Left lung (tissue), 10 donors: Measurements from ENCODE around the gene UBE2E2. TPM values are rescaled to one million over a fixed set of nuclear protein-coding genes. Genes with fewer than 3 reads are reported as not detected.
A peak's percentile ranks its signal among the peaks of the same experiment; 100 is the strongest.

Source experiments
- ATAC-seq: fragments of 200-7000 bp; cut with Tn5 transposase; one replicate; pipeline ENCODE4 v1.9.1; 2020; ENCODE audit warnings: moderate library complexity
- DNase-seq, 4 donors: peaks; one replicate each; pipeline ENCODE4 v3.0.0-alpha.2; 2013 to 2020
- H3K27ac ChIP-seq, 2 donors: fragments of 200-600 bp; sonication (generic) in 1 of 2; one replicate each; pipeline versions ENCODE4 v1.5.0 to v1.8.0; 2020 to 2021
- H3K27me3 ChIP-seq, 2 donors: fragments of 200-600 bp; sonication (generic) in 1 of 2; one replicate each; pipeline versions ENCODE4 v1.5.0 to v1.8.0; 2020 to 2021
- H3K36me3 ChIP-seq, 2 donors: fragments of 200-600 bp; sonication (generic) in 1 of 2; one replicate each; pipeline versions ENCODE4 v1.5.0 to v1.8.0; 2020 to 2021
- H3K4me1 ChIP-seq, 2 donors: fragments of 200-600 bp; one replicate each; pipeline ENCODE4 v1.8.0; 2021
- H3K4me3 ChIP-seq, 2 donors: fragments of 200-600 bp; sonication (generic) in 1 of 2; one replicate each; pipeline versions ENCODE4 v1.5.0 to v1.8.0; 2020 to 2021; ENCODE audit warnings: mild to moderate bottlenecking in 1 of 2
- H3K9me3 ChIP-seq, 2 donors: fragments of 200-600 bp; sonication (generic) in 1 of 2; one replicate each; pipeline versions ENCODE4 v1.5.0 to v1.8.0; 2020 to 2021
- intact Hi-C, 2 donors: fragments of 100-400 bp; cut with DNase I; formaldehyde crosslinking; loops; one replicate each; pipeline versions ENCODE4 v1.11.2 to v1.14.2; 2022
- polyA plus RNA-seq, 6 donors: library from polyadenylated mRNA; unstranded; fragments of 120-200 nt; gene quantifications; one replicate each; pipeline ENCODE4 v1.2.1, GENCODE V29; 2013; ENCODE audit not compliant: insufficient read length in 6 of 6
- total RNA-seq, 2 donors: library from RNA; stranded (reverse); fragmentation: NEBNext Ultra II Directional; extraction: Animal tissue kit (Norgen Biotek cat#: 25700); gene quantifications; one replicate each; pipeline ENCODE4 v1.2.1, GENCODE V29; 2021
- TF ChIP-seq, protein P1 (sequence below), 2 donors: fragments of 200-600 bp; sonication (generic) in 1 of 2; IDR thresholded peaks; one replicate each; pipeline versions ENCODE4 v1.5.0 to v1.8.0; 2021; ENCODE audit warnings: antibody characterized with exemption in 2 of 2
- donor health status: DM: no; HTN: yes; CAD: no.
- donor health status: DM: no; HTN: no; CAD: no.

Gene UBE2E2
- total and polyA plus RNA-seq, 8 donors = 42.3 to 55.6 (median 47.5) TPM

DNA sequence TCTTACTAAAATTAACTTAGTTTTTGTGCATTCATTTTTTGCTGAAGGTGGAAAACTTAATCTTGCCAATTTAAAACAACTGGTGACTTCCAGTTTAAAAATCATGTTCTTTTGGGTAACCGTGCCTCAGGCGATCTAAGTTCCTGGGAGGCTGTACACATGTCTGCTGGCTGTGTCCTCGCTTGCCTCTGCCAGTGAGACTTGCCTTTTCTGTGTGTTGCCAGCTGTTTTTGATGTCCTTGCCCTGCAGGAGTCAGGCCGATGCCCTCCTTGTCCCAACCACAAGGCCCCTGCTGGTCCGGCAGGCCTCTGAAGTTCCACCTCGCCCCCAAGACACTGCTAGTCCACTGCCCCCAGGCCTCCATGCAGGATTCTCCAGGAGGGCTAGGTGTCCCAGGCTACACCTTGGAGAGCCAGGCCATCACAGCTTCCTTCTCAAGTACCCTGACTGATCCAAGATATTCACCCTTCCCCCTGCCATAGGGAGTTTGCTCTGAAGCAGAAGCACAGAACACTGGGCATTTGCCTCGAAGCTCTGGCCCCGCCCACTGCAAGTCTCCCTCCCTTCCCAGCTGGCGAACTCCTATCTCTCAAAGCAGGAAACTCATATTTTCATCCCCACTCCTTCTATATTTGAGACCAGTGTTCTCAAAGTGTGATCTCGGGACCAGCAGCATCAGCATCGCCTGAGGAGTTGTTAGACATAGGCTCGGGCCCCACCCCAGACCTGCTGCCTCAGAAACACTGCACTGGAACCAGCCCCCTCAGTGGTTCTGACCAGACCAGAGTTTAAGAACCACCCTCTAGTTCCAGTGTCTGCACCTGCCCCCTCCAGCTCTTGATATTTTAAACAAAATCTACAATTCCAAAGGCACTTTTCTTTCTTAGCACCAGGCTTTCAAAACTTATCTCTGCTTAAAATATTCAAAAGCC is 416.8 kb downstream of the UBE2E2 start:
- TF ChIP-seq, protein P1, sequence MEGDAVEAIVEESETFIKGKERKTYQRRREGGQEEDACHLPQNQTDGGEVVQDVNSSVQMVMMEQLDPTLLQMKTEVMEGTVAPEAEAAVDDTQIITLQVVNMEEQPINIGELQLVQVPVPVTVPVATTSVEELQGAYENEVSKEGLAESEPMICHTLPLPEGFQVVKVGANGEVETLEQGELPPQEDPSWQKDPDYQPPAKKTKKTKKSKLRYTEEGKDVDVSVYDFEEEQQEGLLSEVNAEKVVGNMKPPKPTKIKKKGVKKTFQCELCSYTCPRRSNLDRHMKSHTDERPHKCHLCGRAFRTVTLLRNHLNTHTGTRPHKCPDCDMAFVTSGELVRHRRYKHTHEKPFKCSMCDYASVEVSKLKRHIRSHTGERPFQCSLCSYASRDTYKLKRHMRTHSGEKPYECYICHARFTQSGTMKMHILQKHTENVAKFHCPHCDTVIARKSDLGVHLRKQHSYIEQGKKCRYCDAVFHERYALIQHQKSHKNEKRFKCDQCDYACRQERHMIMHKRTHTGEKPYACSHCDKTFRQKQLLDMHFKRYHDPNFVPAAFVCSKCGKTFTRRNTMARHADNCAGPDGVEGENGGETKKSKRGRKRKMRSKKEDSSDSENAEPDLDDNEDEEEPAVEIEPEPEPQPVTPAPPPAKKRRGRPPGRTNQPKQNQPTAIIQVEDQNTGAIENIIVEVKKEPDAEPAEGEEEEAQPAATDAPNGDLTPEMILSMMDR (IDR thresholded peaks at IDR 0.05) = no peak
- H3K27ac ChIP-seq = no peak overlapping the region
- DNase-seq (peak in 1 of 4 donors; percentile 8), ATAC-seq (no peak)
- H3K9me3 ChIP-seq = peaks cover 0 to 25% of the 10 kb centered on the region in 2 donors
- intact Hi-C loops = no loop called here
- H3K36me3 ChIP-seq = no peaks in the 10 kb centered on the region
- H3K4me3 ChIP-seq = no peak overlapping the region
- no peaks in the 10 kb centered on the region for H3K27me3 ChIP-seq
- H3K4me1 ChIP-seq = no peaks in the 10 kb centered on the region

DNA sequence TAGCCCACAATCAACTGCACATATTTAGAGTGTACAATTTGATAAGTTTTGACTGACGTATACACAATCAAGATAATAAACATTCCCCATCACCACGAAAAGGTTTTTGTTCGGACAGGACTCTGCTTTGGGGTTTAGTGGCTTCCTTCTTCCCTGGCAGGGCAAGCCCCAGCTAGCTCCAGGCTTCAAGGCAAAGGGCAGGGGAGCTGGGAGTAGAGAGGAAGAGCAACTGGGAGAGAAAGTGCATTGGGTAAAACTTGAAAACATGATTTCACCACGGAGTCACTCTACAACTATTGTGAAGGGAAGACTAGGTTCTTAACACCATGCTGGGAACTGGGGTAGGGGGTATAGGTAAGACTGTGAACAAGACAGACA is 417.5 kb downstream of the UBE2E2 start:
- no peak for DNase-seq
- ATAC-seq = no peak
- Histone ChIP-seq H3K27me3 (no peaks in the 10 kb centered on the region), H3K36me3 (no peaks in the 10 kb centered on the region), H3K4me3 (no peak overlapping the region), H3K27ac (no peak overlapping the region), H3K9me3 (peaks cover 0 to 30% of the 10 kb centered on the region in 2 donors), H3K4me1 (no peaks in the 10 kb centered on the region)
- TF ChIP-seq, protein P1 (IDR thresholded peaks at IDR 0.05) = no peak
- intact Hi-C loops = no loop called here

DNA sequence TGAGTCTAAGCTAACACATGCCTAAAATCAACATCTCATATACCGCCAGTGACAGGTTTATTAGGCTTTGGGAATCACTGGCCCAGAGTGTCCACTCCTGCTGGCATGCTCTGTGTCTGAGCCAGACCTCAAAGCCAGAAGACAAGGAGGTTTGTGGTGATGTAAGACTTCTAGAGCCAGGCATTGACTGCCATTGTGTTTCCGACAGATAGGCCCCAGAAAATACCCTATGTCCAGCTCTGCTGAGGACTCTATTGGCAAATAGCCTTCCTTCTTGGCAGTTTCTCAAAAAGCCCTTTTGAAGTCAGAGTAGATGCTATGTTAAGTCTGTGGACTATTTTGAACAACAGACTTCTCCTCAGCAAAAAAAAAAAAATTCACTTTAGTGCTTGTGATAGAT is 420.7 kb downstream of the UBE2E2 start:
- Histone ChIP-seq H3K36me3 (no peaks in the 10 kb centered on the region), H3K4me3 (no peak overlapping the region), H3K27ac (no peak overlapping the region), H3K9me3 (peaks cover 0 to 27% of the 10 kb centered on the region in 2 donors), H3K4me1 (no peaks in the 10 kb centered on the region), H3K27me3 (no peaks in the 10 kb centered on the region)
- intact Hi-C loops = no loop called here
- DNase-seq = no peak
- TF ChIP-seq, protein P1 (IDR thresholded peaks at IDR 0.05) = no peak
- peak; percentile 35 for ATAC-seq

DNA sequence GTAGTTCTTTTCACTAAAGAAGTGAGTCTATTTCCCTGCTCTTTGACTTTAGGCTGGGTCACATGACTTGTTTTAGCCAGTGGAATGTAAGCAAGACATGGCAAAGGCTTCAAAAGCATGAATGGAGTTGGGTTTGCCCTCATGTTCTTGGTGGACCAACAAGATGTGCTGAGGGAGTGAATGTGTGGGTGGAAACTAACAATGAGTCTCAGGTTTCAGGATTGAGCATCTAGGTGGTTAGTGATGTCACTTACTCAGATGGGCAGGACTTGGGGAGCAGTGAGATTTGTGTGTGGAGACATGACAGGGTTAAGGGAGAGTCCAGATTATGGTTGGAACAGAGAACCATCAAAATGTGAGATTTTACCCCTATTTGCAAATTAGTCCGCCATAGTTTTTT is 421.2 kb downstream of the UBE2E2 start:
- TF ChIP-seq, protein P1 (IDR thresholded peaks at IDR 0.05) = no peak
- Histone ChIP-seq H3K4me3 (no peak overlapping the region), H3K27me3 (no peaks in the 10 kb centered on the region), H3K27ac (no peak overlapping the region), H3K36me3 (no peaks in the 10 kb centered on the region), H3K4me1 (no peaks in the 10 kb centered on the region), H3K9me3 (peaks cover 0 to 27% of the 10 kb centered on the region in 2 donors)
- no peak for ATAC-seq
- no peak for DNase-seq
- intact Hi-C loops = no loop called here

DNA sequence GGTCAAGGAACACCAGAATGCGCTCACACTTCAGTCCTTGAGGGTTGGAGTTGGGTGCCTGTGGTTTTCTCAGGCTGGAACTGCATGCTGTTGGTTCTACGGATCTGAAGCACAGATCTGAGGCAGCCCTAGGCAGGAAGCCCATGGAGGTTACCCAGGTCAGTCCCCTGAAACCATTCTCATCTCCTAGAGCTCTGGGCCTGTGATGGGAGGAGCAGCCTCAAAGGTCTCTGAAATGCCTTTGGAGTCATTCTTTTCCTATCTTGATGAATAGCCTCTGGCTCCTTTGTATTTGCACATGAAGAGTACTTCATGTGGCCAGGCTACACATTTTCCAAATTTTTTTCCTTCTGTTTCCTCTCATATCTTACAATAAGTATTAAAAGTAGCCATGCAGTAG is 423.3 kb downstream of the UBE2E2 start:
- ATAC-seq (peak; percentile 37), DNase-seq (no peak)
- Histone ChIP-seq H3K27ac (no peak overlapping the region), H3K27me3 (no peaks in the 10 kb centered on the region), H3K36me3 (no peaks in the 10 kb centered on the region), H3K4me1 (no peaks in the 10 kb centered on the region), H3K4me3 (no peak overlapping the region), H3K9me3 (peaks cover 0 to 27% of the 10 kb centered on the region in 2 donors)
- intact Hi-C loops = no loop called here
- TF ChIP-seq, protein P1 (IDR thresholded peaks at IDR 0.05) = no peak
